Peyer's patch (tissue), 4 donors: ENCODE results near the gene GTF3C1. TPM values are rescaled to one million over a fixed set of nuclear protein-coding genes. Genes with fewer than 3 reads are reported as not detected.

Experiments
- DNase-seq, 3 donors: peaks; one replicate each; pipeline ENCODE4 v3.0.0-alpha.2; 2017 to 2019
- H3K27ac ChIP-seq, 4 donors: fragments of 200-600 bp; sonication (generic); one replicate each; pipeline ENCODE4 v1.5.1; 2016 to 2019
- H3K27me3 ChIP-seq, 2 donors: fragments of 200-600 bp; sonication (generic); one replicate each; pipeline ENCODE4 v1.5.1; 2019
- H3K36me3 ChIP-seq, 3 donors: fragments of 200-600 bp; sonication (generic); one replicate each; pipeline ENCODE4 v1.5.1; 2016 to 2019
- H3K4me1 ChIP-seq, 4 donors: fragments of 200-600 bp; sonication (generic); one replicate each; pipeline ENCODE4 v1.5.1; 2016 to 2019
- H3K4me3 ChIP-seq, 4 donors: fragments of 200-600 bp; sonication (generic); 1 replicate in 3 of 4; 2 replicates in 1 of 4; pipeline ENCODE4 v1.5.1; 2016 to 2019; ENCODE audit warnings: mild to moderate bottlenecking in 1 of 4
- H3K9me3 ChIP-seq, 4 donors: fragments of 200-600 bp; sonication (generic); one replicate each; pipeline ENCODE4 v1.5.1; 2016 to 2019; ENCODE audit warnings: mild to moderate bottlenecking in 1 of 4
- CTCF ChIP-seq, 6 experiments: fragments of 450-650 bp in 4 of 6; fragments of 200-600 bp in 2 of 6; sonication (generic) in 1 of 6; IDR thresholded peaks; one replicate each; pipeline ENCODE4 v1.5.1; 2017 to 2019; ENCODE audit warnings: antibody characterized with exemption in 6 of 6, mild to moderate bottlenecking in 3 of 6, moderate library complexity in 1 of 6
- POLR2A ChIP-seq, 2 donors: fragments of 450-650 bp; IDR thresholded peaks; one replicate each; pipeline ENCODE4 v1.5.1; 2017; ENCODE audit warnings: antibody characterized with exemption in 2 of 2, mild to moderate bottlenecking in 2 of 2, moderate library complexity in 2 of 2
- total RNA-seq, 4 donors: library from RNA; depleted of rRNA; stranded (reverse); fragments of >200 nt; gene quantifications; one replicate each; pipeline ENCODE4 v1.1.0, GENCODE V29; 2016

The GTF3C1 gene
- total RNA-seq, 4 donors from 2014 or later: 49.6 to 80.1 (median 73.0) TPM

DNA sequence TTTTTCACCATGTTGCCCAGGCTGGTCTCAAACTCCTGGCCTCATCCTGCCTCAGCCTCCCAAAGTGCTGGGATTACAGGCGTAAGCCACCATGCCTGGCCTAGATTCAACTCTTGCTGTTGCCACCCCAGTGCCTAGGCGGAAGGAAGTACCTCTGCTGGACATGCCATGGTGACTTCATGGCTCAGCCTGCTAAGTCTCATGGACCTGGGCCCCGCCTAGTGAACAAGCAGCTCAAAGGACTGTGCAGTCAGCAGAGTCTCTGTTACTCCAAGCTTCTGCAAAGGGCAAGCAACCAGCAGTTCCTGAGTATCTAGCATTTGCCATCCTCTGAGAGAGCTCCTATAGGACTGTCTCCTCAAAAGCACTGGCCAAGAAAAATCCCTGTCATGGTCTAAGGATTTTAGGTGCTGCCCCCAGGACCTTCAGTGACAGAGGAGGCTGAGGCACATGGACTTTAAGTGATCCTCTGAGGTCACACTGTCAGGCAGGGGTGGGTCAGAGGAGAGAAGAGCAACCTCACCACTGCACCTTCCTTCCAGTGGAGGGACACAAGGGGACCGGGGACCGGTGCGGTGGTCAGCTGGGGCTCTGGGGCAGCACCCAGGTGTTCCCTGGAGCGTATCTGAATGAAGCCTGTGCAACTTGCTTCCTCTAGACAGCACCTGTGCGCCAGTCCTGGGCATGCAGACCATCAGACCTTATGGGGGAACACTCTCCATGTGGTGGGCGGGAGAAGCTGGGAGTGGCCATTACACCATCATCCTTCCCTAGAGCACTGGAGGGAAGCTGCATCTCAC, 76.4 kb downstream of the GTF3C1 start:
- TF ChIP-seq CTCF (IDR thresholded peaks at IDR 0.05): no peak
- TF ChIP-seq POLR2A (IDR thresholded peaks at IDR 0.05): no peak
- Histone ChIP-seq H3K27me3 (no peaks in the 10 kb centered on the region), H3K27ac (no peak overlapping the region), H3K4me1 (no peaks in the 10 kb centered on the region), H3K4me3 (no peak overlapping the region), H3K36me3 (peaks cover 0 to 97% (median 6%) of the 10 kb centered on the region in 3 donors), H3K9me3 (no peaks in the 10 kb centered on the region)
- DNase-seq: peak in 1 of 3 donors; percentile 41

DNA sequence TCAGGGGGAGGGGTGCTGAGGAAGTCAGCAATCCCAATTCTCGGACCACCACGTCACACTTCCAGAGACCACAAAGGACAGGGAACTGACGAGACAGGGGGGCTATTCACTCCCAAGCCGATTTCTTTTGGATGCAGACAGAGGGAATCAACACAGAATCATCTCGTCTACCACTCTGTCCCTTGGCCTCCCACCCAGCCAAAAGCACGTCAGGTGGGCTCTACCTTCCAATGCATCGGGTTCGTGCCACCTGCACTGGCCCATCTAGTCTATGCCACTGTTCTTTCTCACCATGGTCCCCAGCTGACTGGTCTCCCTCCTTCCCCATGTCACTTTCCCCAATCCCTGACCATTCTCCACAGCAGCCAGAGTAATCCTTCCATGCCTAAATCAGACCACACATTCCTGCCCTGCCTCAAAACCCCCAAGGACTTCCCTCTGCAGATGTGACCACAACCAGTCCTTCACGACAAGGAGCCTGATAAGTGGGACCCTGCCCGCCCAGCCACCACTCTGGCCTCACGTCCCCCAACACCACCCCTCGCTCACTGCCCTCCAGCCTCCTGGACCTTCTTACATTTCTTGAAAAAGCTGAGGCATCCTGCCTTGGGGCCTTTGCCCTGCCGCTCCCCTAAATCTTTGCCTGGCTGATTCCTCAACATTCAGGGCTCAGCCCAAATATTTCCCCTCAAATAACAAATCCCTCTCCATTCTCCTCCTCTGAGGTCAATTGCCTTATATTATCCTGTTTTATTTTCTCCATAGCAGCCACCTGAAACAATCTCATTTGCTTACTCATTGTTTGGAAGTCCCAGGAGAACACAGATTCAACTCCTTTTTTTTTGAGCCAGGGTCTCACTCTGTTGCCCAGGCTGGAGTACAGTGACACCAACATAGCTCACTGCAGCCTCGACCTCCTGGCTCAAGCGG, 77.4 kb downstream of the GTF3C1 start:
- no peak for DNase-seq
- no peak overlapping the region for H3K27ac ChIP-seq

DNA sequence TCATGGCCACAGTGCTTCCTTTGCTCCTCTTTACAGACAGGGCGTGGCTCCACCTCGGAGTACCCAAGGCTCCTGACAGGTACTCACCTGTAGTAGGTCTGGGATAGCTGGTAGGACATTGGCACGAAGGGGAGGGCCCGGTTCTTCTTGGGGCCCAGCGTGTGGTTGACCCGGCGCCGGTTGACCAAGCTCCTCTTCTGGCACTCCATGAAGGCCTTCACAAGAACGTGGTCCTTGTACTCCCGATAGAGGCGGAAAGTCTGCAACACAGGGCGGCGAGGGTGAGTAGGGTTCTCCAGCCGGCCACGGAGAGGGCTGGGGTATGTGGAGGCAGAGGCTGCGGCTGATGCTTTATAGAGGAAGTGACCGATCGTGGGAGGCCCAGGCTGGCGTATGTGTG, 78.1 kb downstream of the GTF3C1 start:
- Histone ChIP-seq H3K27me3 (no peaks in the 10 kb centered on the region), H3K27ac (no peak overlapping the region), H3K4me3 (no peak overlapping the region), H3K36me3 (peaks cover 0 to 97% (median 0%) of the 10 kb centered on the region in 3 donors), H3K9me3 (no peaks in the 10 kb centered on the region), H3K4me1 (no peaks in the 10 kb centered on the region)
- DNase-seq: peak in 1 of 3 donors; percentile 25
- TF ChIP-seq POLR2A (IDR thresholded peaks at IDR 0.05): no peak
- TF ChIP-seq CTCF (IDR thresholded peaks at IDR 0.05): no peak

More for the DNA sequence above, 77.4 kb downstream of the GTF3C1 start:
- H3K36me3 ChIP-seq: peaks cover 0 to 97% (median 0%) of the 10 kb centered on the region in 3 donors
- no peak for TF ChIP-seq POLR2A (IDR thresholded peaks at IDR 0.05)
- TF ChIP-seq CTCF (IDR thresholded peaks at IDR 0.05): no peak
- no peaks in the 10 kb centered on the region for H3K27me3 ChIP-seq
- H3K4me3 ChIP-seq: no peak overlapping the region
- no peaks in the 10 kb centered on the region for H3K9me3 ChIP-seq
- no peaks in the 10 kb centered on the region for H3K4me1 ChIP-seq

GRCh38 chr16:27470567-27471431, 78.9 kb downstream of the GTF3C1 start:
- no peak for TF ChIP-seq CTCF (IDR thresholded peaks at IDR 0.05)
- no peak for TF ChIP-seq POLR2A (IDR thresholded peaks at IDR 0.05)
- no peak overlapping the region for H3K4me3 ChIP-seq
- H3K36me3 ChIP-seq: peaks cover 0 to 97% (median 0%) of the 10 kb centered on the region in 3 donors
- no peaks in the 10 kb centered on the region for H3K9me3 ChIP-seq
- H3K27me3 ChIP-seq: no peaks in the 10 kb centered on the region
- no peak overlapping the region for H3K27ac ChIP-seq
- H3K4me1 ChIP-seq: no peaks in the 10 kb centered on the region
- peak in 1 of 3 donors; percentile 43 for DNase-seq
